Natural killer cell (primary cell): ENCODE measurements around the gene PCDHB6. TPM values are rescaled to one million over a fixed set of nuclear protein-coding genes. Genes with fewer than 3 reads are reported as not detected.
"Not testable (repeated sequence)": the region's sequence is repeated elsewhere in the genome, so short reads cannot be mapped to it uniquely, and the experiment has no call there.

ENCODE experiments used
- ATAC-seq, 3 donors: fragments of 150-1000 bp in 2 of 3; fragments of 200-7000 bp in 1 of 3; cut with Tn5 transposase; 1 replicate in 1 of 3; 2 replicates in 2 of 3; pipeline ENCODE4 v1.10.0; 2021; ENCODE audit warnings: mild to moderate bottlenecking in 2 of 3, moderate library complexity in 2 of 3
- DNase-seq, 2 donors: peaks; one replicate each; pipeline versions ENCODE4 v3.0.0 to v3.0.0-alpha.2; 2013 to 2021; ENCODE audit warnings: mixed read lengths in 1 of 2
- H3K27ac ChIP-seq: one replicate; pipeline ENCODE4 v1.5.1; 2013; ENCODE audit warnings: mild to moderate bottlenecking, low read length
- H3K27me3 ChIP-seq: one replicate; pipeline ENCODE4 v1.6.1; 2013; ENCODE audit warnings: low read length; ENCODE audit not compliant: control insufficient read depth, insufficient read depth
- H3K36me3 ChIP-seq: one replicate; pipeline ENCODE4 v1.6.1; 2013; ENCODE audit warnings: low read length; ENCODE audit not compliant: control insufficient read depth, insufficient read depth
- H3K4me1 ChIP-seq: one replicate; pipeline ENCODE4 v1.6.1; 2013; ENCODE audit warnings: low read length; ENCODE audit not compliant: control insufficient read depth, insufficient read depth
- H3K4me3 ChIP-seq: one replicate; pipeline ENCODE4 v1.5.1; 2013; ENCODE audit warnings: low read length
- H3K9me3 ChIP-seq: one replicate; pipeline ENCODE4 v1.6.1; 2013; ENCODE audit warnings: low read length; ENCODE audit not compliant: control insufficient read depth, insufficient read depth
- H3K27ac Mint-ChIP-seq, 2 donors: one replicate each; pipeline ENCODE4 v1.8.0; 2022; ENCODE audit warnings: mild to moderate bottlenecking in 2 of 2, mixed read lengths in 2 of 2, moderate library complexity in 1 of 2
- H3K27me3 Mint-ChIP-seq, 2 donors: one replicate each; pipeline ENCODE4 v1.8.0; 2022; ENCODE audit warnings: low read depth in 2 of 2, mixed read lengths in 2 of 2
- H3K36me3 Mint-ChIP-seq: one replicate; pipeline ENCODE4 v1.8.0; 2022; ENCODE audit warnings: mixed read lengths
- H3K4me1 Mint-ChIP-seq, 2 donors: one replicate each; pipeline ENCODE4 v1.8.0; 2022; ENCODE audit warnings: mixed read lengths in 2 of 2
- H3K4me3 Mint-ChIP-seq: one replicate; pipeline ENCODE4 v1.8.0; 2022; ENCODE audit warnings: mild to moderate bottlenecking, moderate library complexity, mixed read lengths
- H3K9me3 Mint-ChIP-seq, 2 donors: one replicate each; pipeline ENCODE4 v1.8.0; 2022; ENCODE audit warnings: mixed read lengths in 2 of 2
- WGBS: methylation state at CpG from one replicate; pipeline ENCODE4 v1.1.7; 2013; ENCODE audit warnings: missing lambda C conversion rate; ENCODE audit not compliant: insufficient coverage; 5-methylcytosine and 5-hydroxymethylcytosine counted together
- intact Hi-C: fragments of 100-400 bp; cut with micrococcal nuclease; formaldehyde crosslinking; loops from one replicate; pipeline ENCODE4 v1.14.2; 2022
- total RNA-seq, 4 donors: library from RNA; stranded (reverse); fragments of 120-200 nt in 1 of 4; gene quantifications; one replicate each; pipeline versions ENCODE4 v1.2.3 to v1.2.4, GENCODE V29; 2013 to 2022

The PCDHB6 gene
- total RNA-seq, 3 donors from 2014 or later (not counting 1 experiment from before 2014, with no cell fraction given), result not detected

GRCh38 chr5:141201646-141202045 is 51.8 kb downstream of the PCDHB6 start:
- H3K36me3 Mint-ChIP-seq, H3K9me3 ChIP-seq, H3K27ac Mint-ChIP-seq, H3K27me3 ChIP-seq, ATAC-seq, H3K27ac ChIP-seq, H3K4me1 ChIP-seq, H3K36me3 ChIP-seq, H3K4me3 ChIP-seq, H3K4me1 Mint-ChIP-seq, DNase-seq, H3K4me3 Mint-ChIP-seq, intact Hi-C loops: not testable (repeated sequence)
- H3K9me3 Mint-ChIP-seq, result peaks cover 7 to 11% of the 10 kb centered on the region in 2 donors
- peaks cover 0 to 22% of the 10 kb centered on the region in 2 donors for H3K27me3 Mint-ChIP-seq
- 45% methylated on average over 32 of the region's 35 CpGs for WGBS

Other genes starting within 250 kb of the PCDHB6 start
- not detected for gene PCDHAC1, start 223.8 kb upstream of the PCDHB6 start, total RNA-seq
- not detected for gene PCDHAC2, start 183.6 kb upstream of the PCDHB6 start, total RNA-seq
- not detected for gene PCDHB1, start 98.7 kb upstream of the PCDHB6 start, total RNA-seq
- not detected for gene PCDHB2, start 55.4 kb upstream of the PCDHB6 start, total RNA-seq
- not detected for gene PCDHB3, start 49.6 kb upstream of the PCDHB6 start, total RNA-seq
- gene PCDHB4, start 28.2 kb upstream of the PCDHB6 start, total RNA-seq, result not detected
- gene PCDHB5, start 14.9 kb upstream of the PCDHB6 start, total RNA-seq, result not detected
- not detected for gene PCDHB7, start 22.6 kb downstream of the PCDHB6 start, total RNA-seq
- gene PCDHB8, start 27.7 kb downstream of the PCDHB6 start, total RNA-seq, result not detected
- gene PCDHB16, start 32.3 kb downstream of the PCDHB6 start, total RNA-seq, result not detected
- under 1 TPM in 1 of 3 donors, not detected in 2; 0.15 TPM for gene PCDHB9, start 37.1 kb downstream of the PCDHB6 start, total RNA-seq
- under 1 TPM in 1 of 3 donors, not detected in 2; 0.15 TPM for gene PCDHB10, start 42.3 kb downstream of the PCDHB6 start, total RNA-seq
- not detected for gene PCDHB11, start 49.6 kb downstream of the PCDHB6 start, total RNA-seq
- gene PCDHB12, start 58.7 kb downstream of the PCDHB6 start, total RNA-seq, result not detected
- not detected for gene PCDHB13, start 63.9 kb downstream of the PCDHB6 start, total RNA-seq
- not detected for gene PCDHB14, start 73.3 kb downstream of the PCDHB6 start, total RNA-seq
- gene PCDHB15, start 95.3 kb downstream of the PCDHB6 start, total RNA-seq, result not detected
- gene SLC25A2, start 154.0 kb downstream of the PCDHB6 start, total RNA-seq, result under 1 TPM in 1 of 3 donors, not detected in 2; 0.73 TPM
- 10 to 100 TPM; 77.3 to 96.1 (median 89.4) TPM for gene TAF7, start 170.7 kb downstream of the PCDHB6 start, total RNA-seq
- gene PCDHGA1, start 180.5 kb downstream of the PCDHB6 start, total RNA-seq, result not detected
- not detected for gene PCDHGA2, start 188.7 kb downstream of the PCDHB6 start, total RNA-seq
- not detected for gene PCDHGA3, start 193.8 kb downstream of the PCDHB6 start, total RNA-seq
- gene PCDHGB1, start 200.0 kb downstream of the PCDHB6 start, total RNA-seq, result under 1 TPM in 1 of 3 donors, not detected in 2; 0.10 TPM
- gene PCDHGA4, start 205.0 kb downstream of the PCDHB6 start, total RNA-seq, result under 1 TPM in 2 of 3 donors, not detected in 1; 0.24 to 0.30 TPM
- 1 to 10 TPM in 1 of 3 donors, under 1 TPM in 2; 0.36 to 1.5 (median 0.49) TPM for gene PCDHGB2, start 209.9 kb downstream of the PCDHB6 start, total RNA-seq
- under 1 TPM; 0.12 to 0.30 (median 0.20) TPM for gene PCDHGA5, start 214.1 kb downstream of the PCDHB6 start, total RNA-seq
- under 1 TPM in 2 of 3 donors, not detected in 1; 0.52 to 0.68 TPM for gene PCDHGB3, start 220.2 kb downstream of the PCDHB6 start, total RNA-seq
- under 1 TPM; 0.20 to 0.75 (median 0.21) TPM for gene PCDHGA6, start 223.8 kb downstream of the PCDHB6 start, total RNA-seq
- under 1 TPM in 2 of 3 donors, not detected in 1; 0.26 to 0.68 TPM for gene PCDHGA7, start 232.7 kb downstream of the PCDHB6 start, total RNA-seq
- gene PCDHGB4, start 237.6 kb downstream of the PCDHB6 start, total RNA-seq, result under 1 TPM in 2 of 3 donors, not detected in 1; 0.31 to 0.40 TPM
- gene PCDHGA8, start 242.6 kb downstream of the PCDHB6 start, total RNA-seq, result under 1 TPM; 0.07 to 0.28 (median 0.09) TPM
- gene PCDHGB5, start 247.9 kb downstream of the PCDHB6 start, total RNA-seq, result 1 to 10 TPM; 1.3 to 4.2 (median 3.1) TPM